ENCODE data around the gene PFDN2. TPM values are rescaled to one million over a fixed set of nuclear protein-coding genes. Genes with fewer than 3 reads are reported as not detected.

The PFDN2 gene
- polyA plus RNA-seq, 1 of the 3 experiments (the other 2 are of a cell fraction): 445 TPM

GRCh38 chr1:161111527-161111926, 6.3 kb downstream of the PFDN2 start:
- peaks cover under 1 to 10% of the 10 kb centered on the region in 2 experiments; a peak in 3 of 4 replicates for H3K4me1 ChIP-seq (ENCODE audit: control insufficient read depth in 1 of 2, insufficient read depth in 2 of 2, low read depth in 1 of 2, low read length in 1 of 2)
- no peak for DNase-seq
- POLR2A ChIA-PET: no interaction called here
- peaks cover 16 to 34% of the 10 kb centered on the region in 2 experiments for H3K36me3 ChIP-seq (replicated peaks in 1 of 2; ENCODE audit: control insufficient read depth in 1 of 2, insufficient read depth in 2 of 2, low read length in 1 of 2)
- H3K79me2 ChIP-seq (ENCODE audit: insufficient read depth): peaks cover 100% of the 10 kb centered on the region
- no peak for TF ChIP-seq EP300 (IDR thresholded peaks at IDR 0.05; ENCODE audit: borderline replicate concordance in 1 of 2, low read depth in 1 of 2, low read length in 1 of 2)
- TF ChIP-seq EZH2phosphoT487 (IDR thresholded peaks at IDR 0.05; ENCODE audit: borderline replicate concordance, low read depth): no peak
- TF ChIP-seq JUND (IDR thresholded peaks at IDR 0.05): no peak
- TF ChIP-seq SMC3 (IDR thresholded peaks at IDR 0.05; ENCODE audit: low read depth, low read length): no peak
- TF ChIP-seq REST (IDR thresholded peaks at IDR 0.05; ENCODE audit: low read depth, low read length): no peak
- no peak for TF ChIP-seq USF2 (IDR thresholded peaks at IDR 0.05; ENCODE audit: borderline replicate concordance, low read depth, low read length)
- TF ChIP-seq SIN3A (IDR thresholded peaks at IDR 0.05; ENCODE audit: borderline replicate concordance, low read depth, low read length): no peak
- no peak for TF ChIP-seq TCF12 (IDR thresholded peaks at IDR 0.05)
- no peak for TF ChIP-seq NFIC (IDR thresholded peaks at IDR 0.05; ENCODE audit: borderline replicate concordance)
- TF ChIP-seq TEAD4 (IDR thresholded peaks at IDR 0.05; ENCODE audit: borderline replicate concordance, insufficient read depth): no peak
- no peak for TF ChIP-seq MEF2A (IDR thresholded peaks at IDR 0.05; ENCODE audit: borderline replicate concordance, low read depth)
- TF ChIP-seq RFX5 (IDR thresholded peaks at IDR 0.05; ENCODE audit: low read length): no peak
- no peak for TF ChIP-seq USF1 (IDR thresholded peaks at IDR 0.05; ENCODE audit: borderline replicate concordance, low read depth)
- no peak for TF ChIP-seq YY1 (IDR thresholded peaks at IDR 0.05; ENCODE audit: low read depth)
- no peak for TF ChIP-seq MXI1 (IDR thresholded peaks at IDR 0.05; ENCODE audit: low read depth, low read length)
- no peak for TF ChIP-seq FOSL2 (IDR thresholded peaks at IDR 0.05; ENCODE audit: borderline replicate concordance, low read depth)
- no peaks in the 10 kb centered on the region for H3K9me3 ChIP-seq
- H3K9ac ChIP-seq: no peak overlapping the region
- H3K27me3 ChIP-seq (ENCODE audit: insufficient read depth): no peaks in the 10 kb centered on the region
- peaks cover 15% of the 10 kb centered on the region for H3F3A ChIP-seq (replicated peaks; ENCODE audit: insufficient read depth)
- no peaks in the 10 kb centered on the region for H3K9me2 ChIP-seq
- CTCF ChIA-PET: interaction anchor here (1.0 to 1.5 kb wide), 2 partner anchors 13 to 14 kb away, joined by 3 to 4 read pairs; no protein-coding TSS in a partner anchor
- no peak overlapping the region for H2AFZ ChIP-seq (ENCODE audit: low read depth)
- 88% methylated on average over 2 of the region's 2 CpGs for WGBS (ENCODE audit: low lambda C conversion rate)
- no peak overlapping the region for H3K4me2 ChIP-seq
- H4K20me1 ChIP-seq (ENCODE audit: insufficient read depth): peaks cover 67% of the 10 kb centered on the region
- H3K27ac ChIP-seq (ENCODE audit: low read depth in 2 of 2, low read length in 1 of 2): no peak overlapping the region
- no peak overlapping the region for H3K4me3 ChIP-seq (ENCODE audit: low read depth in 2 of 2, low read length in 1 of 2)
